Esophagus squamous epithelium (tissue), 4 donors: ENCODE measurements around the gene HBE1.

Experiments
- POLR2A ChIP-seq, 4 donors: fragments of 450-650 bp; IDR thresholded peaks; one replicate each; pipeline ENCODE4 v1.6.1; 2017; ENCODE audit warnings: antibody characterized with exemption in 4 of 4, mild to moderate bottlenecking in 4 of 4, moderate library complexity in 3 of 4
- TF ChIP-seq, protein P1 (sequence below), 6 experiments: fragments of 450-650 bp in 4 of 6; fragments of 200-600 bp in 2 of 6; sonication (generic) in 2 of 6; IDR thresholded peaks; one replicate each; pipeline ENCODE4 v1.5.1; 2016 to 2019; ENCODE audit warnings: antibody characterized with exemption in 6 of 6, mild to moderate bottlenecking in 4 of 6, moderate library complexity in 4 of 6

DNA sequence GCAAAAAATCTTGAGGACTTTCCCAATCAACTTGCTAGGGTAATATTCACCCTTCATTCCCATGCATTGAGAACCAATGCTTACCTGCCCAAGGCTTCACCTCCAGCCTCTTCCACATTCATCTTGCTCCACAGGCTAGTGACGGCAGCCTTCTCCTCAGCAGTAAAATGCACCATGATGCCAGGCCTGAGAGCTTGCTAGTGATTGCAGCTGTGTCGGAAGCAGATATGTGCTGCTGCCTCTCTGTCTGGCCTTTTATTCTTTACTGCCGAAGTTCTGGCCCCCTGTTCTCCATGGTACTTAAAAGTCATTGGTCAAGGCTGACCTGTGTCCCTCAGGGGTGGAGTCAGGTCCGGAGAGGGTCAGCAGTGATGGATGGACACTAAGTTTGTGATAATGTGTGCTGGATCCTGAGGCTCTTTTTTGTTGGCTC is at the start of gene HBE1:
- no peak for TF ChIP-seq POLR2A (IDR thresholded peaks at IDR 0.05)
- TF ChIP-seq, protein P1, sequence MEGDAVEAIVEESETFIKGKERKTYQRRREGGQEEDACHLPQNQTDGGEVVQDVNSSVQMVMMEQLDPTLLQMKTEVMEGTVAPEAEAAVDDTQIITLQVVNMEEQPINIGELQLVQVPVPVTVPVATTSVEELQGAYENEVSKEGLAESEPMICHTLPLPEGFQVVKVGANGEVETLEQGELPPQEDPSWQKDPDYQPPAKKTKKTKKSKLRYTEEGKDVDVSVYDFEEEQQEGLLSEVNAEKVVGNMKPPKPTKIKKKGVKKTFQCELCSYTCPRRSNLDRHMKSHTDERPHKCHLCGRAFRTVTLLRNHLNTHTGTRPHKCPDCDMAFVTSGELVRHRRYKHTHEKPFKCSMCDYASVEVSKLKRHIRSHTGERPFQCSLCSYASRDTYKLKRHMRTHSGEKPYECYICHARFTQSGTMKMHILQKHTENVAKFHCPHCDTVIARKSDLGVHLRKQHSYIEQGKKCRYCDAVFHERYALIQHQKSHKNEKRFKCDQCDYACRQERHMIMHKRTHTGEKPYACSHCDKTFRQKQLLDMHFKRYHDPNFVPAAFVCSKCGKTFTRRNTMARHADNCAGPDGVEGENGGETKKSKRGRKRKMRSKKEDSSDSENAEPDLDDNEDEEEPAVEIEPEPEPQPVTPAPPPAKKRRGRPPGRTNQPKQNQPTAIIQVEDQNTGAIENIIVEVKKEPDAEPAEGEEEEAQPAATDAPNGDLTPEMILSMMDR (IDR thresholded peaks at IDR 0.05), result no peak
